B cell (primary cell): ENCODE results near the gene MARCHF10. TPM values are rescaled to one million over a fixed set of nuclear protein-coding genes. Genes with fewer than 3 reads are reported as not detected.

Source experiments
- ATAC-seq: fragments of 200-7000 bp; cut with Tn5 transposase; one replicate; pipeline ENCODE4 v1.10.0; 2021; ENCODE audit warnings: low read depth, mild to moderate bottlenecking, moderate number of reproducible peaks, moderate library complexity
- CTCF ChIA-PET: fragments of 350-600 bp; sonication (Branson Sonifier 250); formaldehyde crosslinking; loops from one replicate; lab custom pipeline; 2021; ENCODE audit warnings: antibody characterized with exemption, inconsistent platforms; lab: Charles Lee
- POLR2A ChIA-PET: fragments of 350-600 bp; sonication (Branson Sonifier 250); formaldehyde crosslinking; loops from one replicate; lab custom pipeline; 2021; ENCODE audit warnings: antibody characterized with exemption; lab: Charles Lee
- DNase-seq: peaks from one replicate; pipeline ENCODE4 v3.0.0; 2013
- H2AFZ ChIP-seq: 2 replicates; pipeline ENCODE4 v1.6.1; 2012; ENCODE audit warnings: mild to moderate bottlenecking, low read depth, low read length; ENCODE audit not compliant: insufficient read depth, poor library complexity, severe bottlenecking
- H3K27ac ChIP-seq, 2 donors: 1 replicate in 1 of 2; 2 replicates in 1 of 2; pipeline ENCODE4 v1.5.1; 2012 to 2013; ENCODE audit warnings: low read length in 2 of 2, mild to moderate bottlenecking in 2 of 2, moderate library complexity in 1 of 2
- H3K27me3 ChIP-seq, 4 experiments: fragments of 200-600 bp in 1 of 4; sonication (generic) in 1 of 4; replicated peaks in 1 of 4; 1 replicate in 2 of 4; 2 replicates in 2 of 4; pipeline versions ENCODE4 v1.6.1 to v1.7.0; 2013 to 2016; ENCODE audit warnings: low read length in 3 of 4, mild to moderate bottlenecking in 2 of 4, mixed read lengths in 1 of 4, moderate library complexity in 1 of 4; ENCODE audit not compliant: insufficient read depth in 4 of 4, control insufficient read depth in 3 of 4; ENCODE audit errors: control extremely low read depth in 1 of 4
- H3K36me3 ChIP-seq, 2 experiments: replicated peaks in 1 of 2; 1 replicate in 1 of 2; 2 replicates in 1 of 2; pipeline versions ENCODE4 v1.6.1 to v1.7.1; 2013; ENCODE audit warnings: low read length in 1 of 2; ENCODE audit not compliant: insufficient read depth in 2 of 2, control insufficient read depth in 1 of 2; ENCODE audit errors: control extremely low read depth in 1 of 2, extremely low read depth in 1 of 2
- H3K4me1 ChIP-seq, 2 donors: fragments of 200-600 bp in 1 of 2; sonication (generic) in 1 of 2; 1 replicate in 1 of 2; 2 replicates in 1 of 2; pipeline versions ENCODE4 v1.5.1 to v1.6.1; 2013 to 2017; ENCODE audit warnings: low read length in 2 of 2; ENCODE audit not compliant: control insufficient read depth in 2 of 2, insufficient read depth in 2 of 2
- H3K4me2 ChIP-seq: replicated peaks from 2 replicates; pipeline ENCODE3; 2012; ENCODE audit warnings: mild to moderate bottlenecking, low read depth, low read length; ENCODE audit not compliant: poor library complexity, severe bottlenecking
- H3K4me3 ChIP-seq, 5 experiments: fragments of 200-600 bp in 1 of 5; sonication (generic) in 1 of 5; 1 replicate in 3 of 5; 2 replicates in 2 of 5; pipeline versions ENCODE4 v1.5.1 to v1.7.0; 2011 to 2016; ENCODE audit warnings: low read length in 4 of 5, mild to moderate bottlenecking in 4 of 5, low read depth in 2 of 5, control low read depth in 1 of 5, moderate library complexity in 1 of 5; ENCODE audit not compliant: insufficient read depth in 1 of 5; ENCODE audit errors: control extremely low read depth in 1 of 5, extremely low read depth in 1 of 5
- H3K79me2 ChIP-seq: fragments of 200-600 bp; sonication (generic); one replicate; pipeline ENCODE4 v1.6.0; 2016; ENCODE audit warnings: low read length; ENCODE audit not compliant: control insufficient read depth, insufficient read depth
- H3K9ac ChIP-seq: fragments of 200-600 bp; sonication (generic); 2 replicates; pipeline ENCODE4 v1.6.1; 2017; ENCODE audit warnings: mild to moderate bottlenecking, low read length, moderate library complexity
- H3K9me3 ChIP-seq, 3 donors: one replicate each; pipeline versions ENCODE4 v1.6.1 to v1.7.1; 2013; ENCODE audit warnings: low read length in 2 of 3; ENCODE audit not compliant: control insufficient read depth in 2 of 3, insufficient read depth in 1 of 3; ENCODE audit errors: control extremely low read depth in 1 of 3
- H4K20me1 ChIP-seq: 2 replicates; pipeline ENCODE4 v1.6.0; 2012; ENCODE audit warnings: mild to moderate bottlenecking, low read length; ENCODE audit not compliant: insufficient read depth, control insufficient read depth, poor library complexity, severe bottlenecking
- H3K27ac Mint-ChIP-seq: one replicate; pipeline ENCODE4 v1.8.0; 2021; ENCODE audit warnings: mixed read lengths
- H3K27me3 Mint-ChIP-seq: one replicate; pipeline ENCODE4 v1.8.0; 2021; ENCODE audit warnings: mixed read lengths
- H3K4me1 Mint-ChIP-seq: one replicate; pipeline ENCODE4 v1.8.0; 2021; ENCODE audit warnings: mixed read lengths
- H3K4me3 Mint-ChIP-seq: one replicate; pipeline ENCODE4 v1.8.0; 2021; ENCODE audit warnings: mixed read lengths
- H3K9me3 Mint-ChIP-seq: one replicate; pipeline ENCODE4 v1.8.0; 2022; ENCODE audit warnings: mixed read lengths; ENCODE audit not compliant: insufficient read depth
- EZH2 ChIP-seq: IDR thresholded peaks from 2 replicates; pipeline ENCODE4 v1.6.1; 2012; ENCODE audit warnings: borderline replicate concordance, low read depth, mild to moderate bottlenecking, moderate library complexity, low read length; ENCODE audit not compliant: insufficient read depth, poor library complexity, severe bottlenecking
- WGBS: methylation state at CpG from one replicate; pipeline ENCODE4 v1.1.5; 2013; ENCODE audit warnings: missing lambda C conversion rate; ENCODE audit not compliant: insufficient coverage; 5-methylcytosine and 5-hydroxymethylcytosine counted together
- intact Hi-C: fragments of 100-400 bp; cut with micrococcal nuclease; formaldehyde crosslinking; loops from one replicate; pipeline ENCODE4 v1.10.0; 2022
- polyA plus RNA-seq: library from polyadenylated mRNA; depleted of rRNA; stranded (reverse); fragments of >200 nt; gene quantifications from 2 replicates; pipeline ENCODE4 v1.2.3, GENCODE V29; 2012
- total RNA-seq, 2 donors: library from RNA; stranded (reverse); fragments of 120-200 nt in 1 of 2; gene quantifications; 1 replicate in 1 of 2; 2 replicates in 1 of 2; pipeline versions ENCODE4 v1.2.3 to v1.2.4, GENCODE V29; 2013 to 2022
- TF ChIP-seq, protein P1 (sequence below): fragments of 200-600 bp; IDR thresholded peaks from one replicate; pipeline ENCODE4 v1.8.0; 2022; ENCODE audit warnings: antibody characterized with exemption, mild to moderate bottlenecking

Gene MARCHF10
- total and polyA plus RNA-seq, 2 donors (not counting 1 experiment from before 2014, with no cell fraction given) = 0.24 TPM; not detected in 1

DNA sequence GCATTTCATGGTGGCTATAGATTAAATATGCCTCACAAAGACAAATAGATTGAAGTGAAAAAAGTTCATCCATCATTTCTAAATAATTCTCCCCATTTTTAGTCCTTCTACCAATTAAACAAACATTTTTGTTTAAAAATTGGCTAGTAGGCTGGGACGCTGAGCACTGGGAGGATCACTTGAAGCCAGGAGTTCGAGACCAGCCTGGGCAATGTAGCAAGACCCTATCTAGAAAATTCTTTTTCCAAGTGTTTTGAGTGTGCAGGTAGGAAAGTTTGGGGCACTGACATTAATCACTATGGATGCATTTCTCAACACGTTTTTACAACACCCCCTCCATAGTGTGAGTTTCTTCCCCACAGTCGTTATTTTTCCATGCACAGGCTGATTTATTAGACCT lies 123.9 kb downstream of the MARCHF10 start:
- H3K4me1 ChIP-seq = no peaks in the 10 kb centered on the region
- H3K9me3 ChIP-seq = no peaks in the 10 kb centered on the region
- H4K20me1 ChIP-seq = no peaks in the 10 kb centered on the region
- H3K79me2 ChIP-seq = no peaks in the 10 kb centered on the region
- POLR2A ChIA-PET = no interaction called here
- DNase-seq (no peak), ATAC-seq (no peak)
- no peak overlapping the region for H2AFZ ChIP-seq
- Mint-ChIP-seq H3K27ac (no peak overlapping the region), H3K27me3 (no peaks in the 10 kb centered on the region), H3K4me1 (no peaks in the 10 kb centered on the region), H3K4me3 (no peak overlapping the region), H3K9me3 (no peaks in the 10 kb centered on the region)
- no peak overlapping the region for H3K4me3 ChIP-seq
- H3K27me3 ChIP-seq = no peaks in the 10 kb centered on the region
- no CpG with 5 or more reads among the region's 4 CpGs for WGBS
- H3K4me2 ChIP-seq = no peak overlapping the region
- CTCF ChIA-PET = no interaction called here
- no peak overlapping the region for H3K27ac ChIP-seq
- intact Hi-C loops = no loop called here
- no peak overlapping the region for H3K9ac ChIP-seq
- H3K36me3 ChIP-seq = no peaks in the 10 kb centered on the region
- TF ChIP-seq, protein P1, sequence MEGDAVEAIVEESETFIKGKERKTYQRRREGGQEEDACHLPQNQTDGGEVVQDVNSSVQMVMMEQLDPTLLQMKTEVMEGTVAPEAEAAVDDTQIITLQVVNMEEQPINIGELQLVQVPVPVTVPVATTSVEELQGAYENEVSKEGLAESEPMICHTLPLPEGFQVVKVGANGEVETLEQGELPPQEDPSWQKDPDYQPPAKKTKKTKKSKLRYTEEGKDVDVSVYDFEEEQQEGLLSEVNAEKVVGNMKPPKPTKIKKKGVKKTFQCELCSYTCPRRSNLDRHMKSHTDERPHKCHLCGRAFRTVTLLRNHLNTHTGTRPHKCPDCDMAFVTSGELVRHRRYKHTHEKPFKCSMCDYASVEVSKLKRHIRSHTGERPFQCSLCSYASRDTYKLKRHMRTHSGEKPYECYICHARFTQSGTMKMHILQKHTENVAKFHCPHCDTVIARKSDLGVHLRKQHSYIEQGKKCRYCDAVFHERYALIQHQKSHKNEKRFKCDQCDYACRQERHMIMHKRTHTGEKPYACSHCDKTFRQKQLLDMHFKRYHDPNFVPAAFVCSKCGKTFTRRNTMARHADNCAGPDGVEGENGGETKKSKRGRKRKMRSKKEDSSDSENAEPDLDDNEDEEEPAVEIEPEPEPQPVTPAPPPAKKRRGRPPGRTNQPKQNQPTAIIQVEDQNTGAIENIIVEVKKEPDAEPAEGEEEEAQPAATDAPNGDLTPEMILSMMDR = no peak
- no peak for TF ChIP-seq EZH2

DNA sequence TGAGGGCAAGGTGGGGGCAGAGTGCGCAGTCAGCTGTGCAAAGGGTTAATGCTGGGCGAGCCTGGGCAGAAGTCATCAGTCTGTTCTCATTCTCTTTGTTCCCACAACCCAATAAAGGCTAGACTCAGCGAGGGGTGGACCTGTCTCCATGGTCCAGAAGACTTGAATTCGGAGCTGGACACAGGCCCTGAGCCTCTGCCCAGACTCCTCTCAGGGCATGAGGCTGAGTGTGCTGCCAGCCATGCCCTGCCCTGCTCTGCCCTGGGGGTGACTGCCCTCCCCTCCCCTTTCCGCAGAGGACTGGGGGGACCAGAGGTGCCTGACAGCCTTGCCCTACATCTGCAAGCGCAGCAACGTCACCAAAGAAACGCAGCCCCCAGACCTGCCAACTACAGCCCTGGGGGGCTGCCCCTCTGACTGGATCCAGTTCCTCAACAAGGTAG lies 126.2 kb downstream of the MARCHF10 start:
- H2AFZ ChIP-seq = no peak overlapping the region
- Mint-ChIP-seq H3K27me3 (no peaks in the 10 kb centered on the region), H3K4me1 (no peaks in the 10 kb centered on the region), H3K27ac (no peak overlapping the region), H3K9me3 (no peaks in the 10 kb centered on the region), H3K4me3 (no peak overlapping the region)
- H3K27me3 ChIP-seq = no peaks in the 10 kb centered on the region
- H3K9ac ChIP-seq = no peak overlapping the region
- H3K9me3 ChIP-seq = no peaks in the 10 kb centered on the region
- WGBS = 93% methylated on average over 8 of the region's 8 CpGs
- POLR2A ChIA-PET = no interaction called here
- DNase-seq (no peak), ATAC-seq (no peak)
- H3K27ac ChIP-seq = no peak overlapping the region
- TF ChIP-seq EZH2 = no peak
- TF ChIP-seq, protein P1 = no peak
- no peak overlapping the region for H3K4me3 ChIP-seq
- intact Hi-C loops = no loop called here
- no peak overlapping the region for H3K4me2 ChIP-seq
- H3K36me3 ChIP-seq = no peaks in the 10 kb centered on the region
- H3K79me2 ChIP-seq = no peaks in the 10 kb centered on the region
- CTCF ChIA-PET = no interaction called here
- no peaks in the 10 kb centered on the region for H4K20me1 ChIP-seq
- no peaks in the 10 kb centered on the region for H3K4me1 ChIP-seq
